ENCODE data around the gene LDLRAD2. TPM values are rescaled to one million over a fixed set of nuclear protein-coding genes. Genes with fewer than 3 reads are reported as not detected.

Gene LDLRAD2
- total RNA-seq, 1 donor from 2014 or later, result not detected

GRCh38 chr1:21851430-21852250 lies 39.6 kb downstream of the LDLRAD2 start:
- H3K36me3 ChIP-seq (ENCODE audit: control insufficient read depth, insufficient read depth, low read length), result peaks cover 64% of the 10 kb centered on the region
- FAIRE-seq (no peak), DNase-seq (ENCODE audit: low read depth) (no peak)
- TF ChIP-seq, protein P1, sequence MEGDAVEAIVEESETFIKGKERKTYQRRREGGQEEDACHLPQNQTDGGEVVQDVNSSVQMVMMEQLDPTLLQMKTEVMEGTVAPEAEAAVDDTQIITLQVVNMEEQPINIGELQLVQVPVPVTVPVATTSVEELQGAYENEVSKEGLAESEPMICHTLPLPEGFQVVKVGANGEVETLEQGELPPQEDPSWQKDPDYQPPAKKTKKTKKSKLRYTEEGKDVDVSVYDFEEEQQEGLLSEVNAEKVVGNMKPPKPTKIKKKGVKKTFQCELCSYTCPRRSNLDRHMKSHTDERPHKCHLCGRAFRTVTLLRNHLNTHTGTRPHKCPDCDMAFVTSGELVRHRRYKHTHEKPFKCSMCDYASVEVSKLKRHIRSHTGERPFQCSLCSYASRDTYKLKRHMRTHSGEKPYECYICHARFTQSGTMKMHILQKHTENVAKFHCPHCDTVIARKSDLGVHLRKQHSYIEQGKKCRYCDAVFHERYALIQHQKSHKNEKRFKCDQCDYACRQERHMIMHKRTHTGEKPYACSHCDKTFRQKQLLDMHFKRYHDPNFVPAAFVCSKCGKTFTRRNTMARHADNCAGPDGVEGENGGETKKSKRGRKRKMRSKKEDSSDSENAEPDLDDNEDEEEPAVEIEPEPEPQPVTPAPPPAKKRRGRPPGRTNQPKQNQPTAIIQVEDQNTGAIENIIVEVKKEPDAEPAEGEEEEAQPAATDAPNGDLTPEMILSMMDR (IDR thresholded peaks at IDR 0.05; ENCODE audit: insufficient read depth, low read length, severe bottlenecking), result no peak
- H3K4me3 ChIP-seq (ENCODE audit: low read depth, low read length), result no peak overlapping the region
- H3K27me3 ChIP-seq (ENCODE audit: control insufficient read depth, insufficient read depth, low read length), result no peaks in the 10 kb centered on the region

- FAIRE-seq, result no peak
Measured at GRCh38 chr1:21852282-21853130, 40.4 kb downstream of the LDLRAD2 start.

GRCh38 chr1:21853131-21853427 lies 41.0 kb downstream of the LDLRAD2 start:
- peaks cover 64% of the 10 kb centered on the region for H3K36me3 ChIP-seq (ENCODE audit: control insufficient read depth, insufficient read depth, low read length)
- H3K27me3 ChIP-seq (ENCODE audit: control insufficient read depth, insufficient read depth, low read length), result no peaks in the 10 kb centered on the region

More at GRCh38 chr1:21852282-21853130, 40.4 kb downstream of the LDLRAD2 start:
- H3K27me3 ChIP-seq (ENCODE audit: control insufficient read depth, insufficient read depth, low read length), result no peaks in the 10 kb centered on the region
- TF ChIP-seq, protein P1 (IDR thresholded peaks at IDR 0.05; ENCODE audit: insufficient read depth, low read length, severe bottlenecking), result no peak
- no peak for DNase-seq (ENCODE audit: low read depth)
- H3K4me3 ChIP-seq (ENCODE audit: low read depth, low read length), result no peak overlapping the region
- H3K36me3 ChIP-seq (ENCODE audit: control insufficient read depth, insufficient read depth, low read length), result peaks cover 66% of the 10 kb centered on the region

DNA sequence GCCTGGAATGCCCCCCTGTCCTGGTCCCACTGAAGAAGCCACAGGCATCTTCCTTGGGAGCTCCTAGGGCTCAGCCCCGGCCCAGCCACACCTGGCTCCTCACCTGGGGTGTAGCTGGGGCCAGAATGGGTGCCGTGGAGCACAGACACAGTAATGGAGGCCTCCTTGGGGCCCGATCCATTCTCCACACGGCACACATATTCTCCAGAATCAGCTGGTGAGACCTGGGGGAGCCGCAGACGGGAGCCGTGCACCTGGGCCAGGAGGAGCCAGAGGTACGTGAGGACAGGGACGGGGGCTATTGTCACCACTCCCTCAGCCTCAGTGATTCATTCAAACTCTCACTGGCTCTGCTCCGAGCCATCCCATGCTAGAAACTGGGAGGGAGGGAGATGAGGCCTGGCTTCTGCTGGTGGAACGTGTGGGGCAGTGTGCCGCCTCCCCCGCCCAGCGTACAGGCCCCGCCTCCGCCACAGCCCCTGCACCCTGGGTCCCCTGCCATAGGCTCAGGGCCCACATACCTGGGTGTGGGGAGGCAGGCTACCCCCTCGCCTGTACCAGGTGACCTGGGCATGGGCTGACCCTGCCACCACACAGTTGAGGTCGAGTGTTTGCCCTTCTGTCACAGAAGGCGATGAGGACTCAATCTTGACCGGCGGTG lies 42.2 kb downstream of the LDLRAD2 start:
- no peak overlapping the region for H3K4me3 ChIP-seq (ENCODE audit: low read depth, low read length)

More at GRCh38 chr1:21853131-21853427, 41.0 kb downstream of the LDLRAD2 start:
- no peak overlapping the region for H3K4me3 ChIP-seq (ENCODE audit: low read depth, low read length)
- DNase-seq (ENCODE audit: low read depth) (no peak), FAIRE-seq (no peak)
- TF ChIP-seq, protein P1 (IDR thresholded peaks at IDR 0.05; ENCODE audit: insufficient read depth, low read length, severe bottlenecking), result no peak

DNA sequence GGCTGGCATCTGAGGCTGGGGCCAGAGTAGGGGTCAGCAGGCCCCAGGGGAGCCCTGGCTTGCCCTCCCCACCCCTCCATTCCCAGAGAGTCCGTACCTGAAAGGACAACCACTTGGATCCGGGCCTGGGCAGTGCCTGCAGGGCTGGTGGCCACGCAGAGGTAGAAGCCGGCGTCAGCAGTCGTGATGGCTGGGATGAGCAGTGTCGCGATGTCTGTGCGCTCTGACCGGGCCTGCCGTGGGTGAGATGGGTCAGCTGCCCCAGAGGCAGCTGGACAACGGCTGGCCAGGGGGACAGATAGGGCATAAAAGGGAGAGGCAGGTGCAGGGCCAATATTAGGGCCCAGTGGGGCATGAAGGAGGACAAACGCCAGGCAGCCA lies 42.7 kb downstream of the LDLRAD2 start:
- no peak for FAIRE-seq
- no peak for DNase-seq (ENCODE audit: low read depth)
- Histone ChIP-seq H3K27me3 (ENCODE audit: control insufficient read depth, insufficient read depth, low read length) (no peaks in the 10 kb centered on the region), H3K36me3 (ENCODE audit: control insufficient read depth, insufficient read depth, low read length) (peaks cover 64% of the 10 kb centered on the region), H3K4me3 (ENCODE audit: low read depth, low read length) (no peak overlapping the region)
- TF ChIP-seq, protein P1 (IDR thresholded peaks at IDR 0.05; ENCODE audit: insufficient read depth, low read length, severe bottlenecking), result no peak

More for the DNA sequence above, 42.2 kb downstream of the LDLRAD2 start:
- TF ChIP-seq, protein P1 (IDR thresholded peaks at IDR 0.05; ENCODE audit: insufficient read depth, low read length, severe bottlenecking), result no peak
- Histone ChIP-seq H3K27me3 (ENCODE audit: control insufficient read depth, insufficient read depth, low read length) (no peaks in the 10 kb centered on the region), H3K36me3 (ENCODE audit: control insufficient read depth, insufficient read depth, low read length) (peaks cover 60% of the 10 kb centered on the region)
- DNase-seq (ENCODE audit: low read depth) (no peak), FAIRE-seq (no peak)
